CD14-positive monocyte (primary cell): ENCODE measurements around the gene PCDH1. TPM values are rescaled to one million over a fixed set of nuclear protein-coding genes. Genes with fewer than 3 reads are reported as not detected.
A peak's percentile ranks its signal among the peaks of the same experiment; 100 is the strongest.

Experiments
- DNase-seq, 3 donors: peaks; one replicate each; pipeline ENCODE4 v3.0.0-alpha.2; 2011 to 2022
- H2AFZ ChIP-seq: 2 replicates; pipeline ENCODE4 v1.6.0; 2012; ENCODE audit warnings: mild to moderate bottlenecking, low read depth, low read length, inconsistent platforms; ENCODE audit not compliant: insufficient read depth, poor library complexity, severe bottlenecking
- H3K27ac ChIP-seq, 2 donors: 1 replicate in 1 of 2; 2 replicates in 1 of 2; pipeline ENCODE4 v1.5.1; 2012 to 2013; ENCODE audit warnings: low read length in 2 of 2, control low read depth in 1 of 2, inconsistent platforms in 1 of 2, low read depth in 1 of 2, mild to moderate bottlenecking in 1 of 2
- H3K27me3 ChIP-seq, 2 donors: one replicate each; pipeline versions ENCODE4 v1.6.0 to v1.6.1; 2011 to 2013; ENCODE audit warnings: low read length in 2 of 2; ENCODE audit not compliant: control insufficient read depth in 2 of 2, insufficient read depth in 2 of 2
- H3K36me3 ChIP-seq, 2 donors: replicated peaks in 1 of 2; 1 replicate in 1 of 2; 2 replicates in 1 of 2; pipeline versions ENCODE4 v1.5.1 to v1.6.1; 2012 to 2013; ENCODE audit warnings: low read length in 2 of 2, control low read depth in 1 of 2, inconsistent platforms in 1 of 2, mild to moderate bottlenecking in 1 of 2; ENCODE audit not compliant: insufficient read depth in 2 of 2, control insufficient read depth in 1 of 2
- H3K4me1 ChIP-seq, 2 donors: 1 replicate in 1 of 2; 2 replicates in 1 of 2; pipeline versions ENCODE4 v1.5.1 to v1.6.1; 2012 to 2013; ENCODE audit warnings: low read length in 2 of 2, control low read depth in 1 of 2, inconsistent platforms in 1 of 2, mild to moderate bottlenecking in 1 of 2, moderate library complexity in 1 of 2; ENCODE audit not compliant: insufficient read depth in 2 of 2, control insufficient read depth in 1 of 2
- H3K4me2 ChIP-seq: replicated peaks from 2 replicates; pipeline ENCODE3; 2012; ENCODE audit warnings: low read length, moderate library complexity, mild to moderate bottlenecking; ENCODE audit not compliant: poor library complexity, severe bottlenecking; ENCODE audit errors: extremely low read depth
- H3K4me3 ChIP-seq, 3 experiments: fragments of 200-600 bp in 1 of 3; sonication (generic) in 1 of 3; replicated peaks in 1 of 3; 1 replicate in 2 of 3; 2 replicates in 1 of 3; pipeline ENCODE4 v1.5.1; 2011 to 2013; ENCODE audit warnings: low read length in 3 of 3, mild to moderate bottlenecking in 3 of 3, control low read depth in 2 of 3, low read depth in 2 of 3, inconsistent platforms in 1 of 3, moderate library complexity in 1 of 3
- H3K79me2 ChIP-seq: 2 replicates; pipeline ENCODE4 v1.6.0; 2012; ENCODE audit warnings: mild to moderate bottlenecking, control low read depth, inconsistent platforms, low read length, moderate library complexity; ENCODE audit not compliant: insufficient read depth
- H3K9ac ChIP-seq: 2 replicates; pipeline ENCODE4 v1.6.0; 2017; ENCODE audit warnings: low read length, mild to moderate bottlenecking; ENCODE audit not compliant: insufficient read depth, poor library complexity, severe bottlenecking
- H3K9me3 ChIP-seq, 2 donors: replicated peaks in 1 of 2; 1 replicate in 1 of 2; 2 replicates in 1 of 2; pipeline versions ENCODE4 v1.5.1 to v1.6.1; 2012 to 2013; ENCODE audit warnings: low read length in 2 of 2, control low read depth in 1 of 2; ENCODE audit not compliant: control insufficient read depth in 1 of 2, insufficient read depth in 1 of 2
- H4K20me1 ChIP-seq: 2 replicates; pipeline ENCODE4 v1.6.0; 2012; ENCODE audit warnings: mild to moderate bottlenecking, low read length, control low read depth, moderate library complexity; ENCODE audit not compliant: insufficient read depth
- H3K27ac Mint-ChIP-seq, 7 donors: one replicate each; pipeline ENCODE4 v1.8.0; 2020; ENCODE audit warnings: mild to moderate bottlenecking in 7 of 7, mixed read lengths in 7 of 7, moderate library complexity in 6 of 7, inconsistent platforms in 2 of 7
- H3K27me3 Mint-ChIP-seq, 3 donors: one replicate each; pipeline ENCODE4 v1.8.0; 2021 to 2022; ENCODE audit warnings: low read depth in 3 of 3, mild to moderate bottlenecking in 3 of 3, mixed read lengths in 3 of 3, moderate library complexity in 3 of 3, inconsistent platforms in 1 of 3
- H3K36me3 Mint-ChIP-seq, 2 donors: one replicate each; pipeline ENCODE4 v1.8.0; 2020; ENCODE audit warnings: mixed read lengths in 2 of 2, inconsistent platforms in 1 of 2, mild to moderate bottlenecking in 1 of 2
- H3K4me1 Mint-ChIP-seq: one replicate; pipeline ENCODE4 v1.8.0; 2020; ENCODE audit warnings: mild to moderate bottlenecking, mixed read lengths
- H3K4me3 Mint-ChIP-seq, 2 donors: one replicate each; pipeline ENCODE4 v1.8.0; 2020; ENCODE audit warnings: mild to moderate bottlenecking in 2 of 2, mixed read lengths in 2 of 2, moderate library complexity in 1 of 2
- H3K9me3 Mint-ChIP-seq, 7 donors: one replicate each; pipeline ENCODE4 v1.8.0; 2020 to 2022; ENCODE audit warnings: mixed read lengths in 7 of 7, mild to moderate bottlenecking in 6 of 7, moderate library complexity in 6 of 7, inconsistent platforms in 2 of 7
- WGBS: methylation state at CpG from one replicate; pipeline ENCODE4 v1.1.5; 2013; ENCODE audit warnings: missing lambda C conversion rate; ENCODE audit not compliant: insufficient coverage; 5-methylcytosine and 5-hydroxymethylcytosine counted together
- intact Hi-C, 2 donors: fragments of 100-400 bp; cut with micrococcal nuclease; formaldehyde crosslinking; loops; one replicate each; pipeline versions ENCODE4 v1.15.0 to v1.15.1; 2023
- polyA plus RNA-seq, 3 donors: library from polyadenylated mRNA; depleted of rRNA in 1 of 3; unstranded in 2 of 3; stranded (reverse) in 1 of 3; fragments of 300-500 nt in 2 of 3; fragments of >200 nt in 1 of 3; fragmentation: Illumina TruSeq in 2 of 3; gene quantifications; 1 replicate in 2 of 3; 2 replicates in 1 of 3; pipeline ENCODE4 v1.2.3, GENCODE V29; 2012 to 2021
- TF ChIP-seq, protein P1 (sequence below): fragments of 200-600 bp; IDR thresholded peaks from one replicate; pipeline ENCODE4 v1.8.0; 2022; ENCODE audit warnings: antibody characterized with exemption, mild to moderate bottlenecking

PCDH1 gene
- polyA plus RNA-seq, 3 donors: not detected

DNA sequence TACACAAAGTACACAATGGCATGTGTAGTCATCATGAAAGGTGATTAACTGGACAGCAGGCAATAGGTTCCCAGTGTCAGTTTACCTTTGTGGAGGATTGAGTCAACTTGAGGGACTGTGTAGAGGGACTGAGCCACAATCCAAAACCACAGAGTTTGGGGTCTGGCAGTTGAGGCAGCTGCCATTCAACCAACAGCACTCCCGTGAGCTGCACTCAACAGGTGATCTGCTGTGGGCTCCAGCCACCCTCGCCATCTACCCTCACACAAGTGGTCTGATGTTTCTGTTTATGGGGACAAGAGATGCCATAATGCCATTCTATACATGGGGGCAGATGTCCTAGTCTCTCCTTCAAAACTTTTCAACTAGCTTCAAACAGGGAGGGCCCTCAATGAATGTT, 42.6 kb upstream of the PCDH1 start:
- Histone ChIP-seq H3K4me2 (no peak overlapping the region), H3K9me3 (no peaks in the 10 kb centered on the region), H3K27me3 (peaks cover 0 to 4% of the 10 kb centered on the region in 2 donors), H3K4me3 (no peak overlapping the region), H3K36me3 (peaks cover 6 to 7% of the 10 kb centered on the region in 2 donors), H3K4me1 (peaks cover 18 to 21% of the 10 kb centered on the region in 2 donors), H4K20me1 (peaks cover 11% of the 10 kb centered on the region), H3K27ac (no peak overlapping the region), H3K9ac (no peak overlapping the region), H2AFZ (no peak overlapping the region), H3K79me2 (peaks cover 15% of the 10 kb centered on the region)
- H3K27ac Mint-ChIP-seq: no peak overlapping the region
- H3K36me3 Mint-ChIP-seq: peaks cover 6 to 7% of the 10 kb centered on the region in 2 donors
- TF ChIP-seq, protein P1, sequence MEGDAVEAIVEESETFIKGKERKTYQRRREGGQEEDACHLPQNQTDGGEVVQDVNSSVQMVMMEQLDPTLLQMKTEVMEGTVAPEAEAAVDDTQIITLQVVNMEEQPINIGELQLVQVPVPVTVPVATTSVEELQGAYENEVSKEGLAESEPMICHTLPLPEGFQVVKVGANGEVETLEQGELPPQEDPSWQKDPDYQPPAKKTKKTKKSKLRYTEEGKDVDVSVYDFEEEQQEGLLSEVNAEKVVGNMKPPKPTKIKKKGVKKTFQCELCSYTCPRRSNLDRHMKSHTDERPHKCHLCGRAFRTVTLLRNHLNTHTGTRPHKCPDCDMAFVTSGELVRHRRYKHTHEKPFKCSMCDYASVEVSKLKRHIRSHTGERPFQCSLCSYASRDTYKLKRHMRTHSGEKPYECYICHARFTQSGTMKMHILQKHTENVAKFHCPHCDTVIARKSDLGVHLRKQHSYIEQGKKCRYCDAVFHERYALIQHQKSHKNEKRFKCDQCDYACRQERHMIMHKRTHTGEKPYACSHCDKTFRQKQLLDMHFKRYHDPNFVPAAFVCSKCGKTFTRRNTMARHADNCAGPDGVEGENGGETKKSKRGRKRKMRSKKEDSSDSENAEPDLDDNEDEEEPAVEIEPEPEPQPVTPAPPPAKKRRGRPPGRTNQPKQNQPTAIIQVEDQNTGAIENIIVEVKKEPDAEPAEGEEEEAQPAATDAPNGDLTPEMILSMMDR: no peak
- H3K27me3 Mint-ChIP-seq: peaks cover 0 to 3% (median 0%) of the 10 kb centered on the region in 3 donors
- no CpG with 5 or more reads among the region's 2 CpGs for WGBS
- no peak for DNase-seq
- peaks cover 19% of the 10 kb centered on the region for H3K4me1 Mint-ChIP-seq
- no peaks in the 10 kb centered on the region for H3K9me3 Mint-ChIP-seq
- intact Hi-C loops: loop anchor here in 1 of 2 donors (5.0 kb wide), 1 partner anchor 37 kb away; the partner anchor contains the start of gene PCDH12
- H3K4me3 Mint-ChIP-seq: no peak overlapping the region

DNA sequence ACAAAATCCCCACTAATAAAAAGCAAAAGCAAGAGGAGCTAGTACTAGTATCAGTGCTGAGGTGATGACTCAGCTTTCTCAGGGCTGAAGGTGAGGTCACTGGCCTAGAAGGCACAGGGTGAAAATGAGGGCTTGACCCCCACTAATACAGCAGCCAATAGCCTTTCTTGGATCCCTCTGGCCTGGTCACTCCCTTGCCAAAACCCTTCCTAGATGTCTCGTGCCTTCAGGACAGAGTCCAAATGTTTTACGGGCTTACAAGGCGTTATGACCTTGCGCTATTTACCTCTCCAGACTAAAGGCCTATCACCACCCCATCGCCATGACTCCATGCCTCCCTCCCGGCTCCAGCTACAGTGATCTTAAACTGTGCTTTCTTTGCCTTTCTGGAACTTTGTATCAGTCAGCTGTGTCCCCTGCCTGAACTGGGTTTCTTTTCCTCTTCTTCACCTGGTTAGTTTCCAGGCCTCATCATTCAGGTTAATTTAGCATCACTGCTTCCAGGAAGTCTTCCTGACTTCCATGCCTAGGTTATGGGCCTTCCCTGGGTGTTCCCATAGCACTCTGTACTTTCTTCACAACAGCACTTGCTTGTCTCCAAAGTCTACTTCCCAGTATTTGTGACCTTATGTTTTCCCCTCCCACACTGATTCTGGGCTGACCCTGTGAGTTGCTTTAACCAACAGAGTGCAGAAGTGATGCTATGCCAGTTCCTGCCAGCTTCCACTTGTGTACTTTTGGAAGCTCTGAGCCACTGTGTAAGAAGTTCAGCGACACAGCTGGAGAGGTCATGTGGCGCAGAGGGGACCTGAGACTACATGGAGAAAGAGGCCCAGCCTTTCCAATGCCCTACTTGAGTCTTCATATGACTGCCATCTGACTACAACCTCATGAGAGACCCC, 41.3 kb upstream of the PCDH1 start:
- Mint-ChIP-seq H3K27ac (peak overlapping the region in 1 of 7 donors; percentile 69), H3K36me3 (peaks cover 3 to 5% of the 10 kb centered on the region in 2 donors), H3K27me3 (peaks cover 0 to 8% (median 0%) of the 10 kb centered on the region in 3 donors), H3K4me3 (no peak overlapping the region), H3K9me3 (no peaks in the 10 kb centered on the region), H3K4me1 (peaks cover 22% of the 10 kb centered on the region)
- Histone ChIP-seq H3K9ac (no peak overlapping the region), H3K4me3 (no peak overlapping the region), H3K9me3 (no peaks in the 10 kb centered on the region), H3K36me3 (no peaks in the 10 kb centered on the region), H4K20me1 (peaks cover 5% of the 10 kb centered on the region), H2AFZ (no peak overlapping the region), H3K79me2 (peaks cover 5% of the 10 kb centered on the region), H3K4me1 (peaks cover 17 to 20% of the 10 kb centered on the region in 2 donors), H3K27ac (no peak overlapping the region), H3K4me2 (no peak overlapping the region), H3K27me3 (peaks cover 0 to 4% of the 10 kb centered on the region in 2 donors)
- WGBS: 96% methylated on average over 7 of the region's 8 CpGs
- intact Hi-C loops: loop anchor here in 1 of 2 donors (5.0 kb wide), 1 partner anchor 38 kb away; the partner anchor contains the start of gene PCDH12
- no peak for DNase-seq
- TF ChIP-seq, protein P1: no peak
